ENCODE data around the gene FBXL16. TPM values are rescaled to one million over a fixed set of nuclear protein-coding genes. Genes with fewer than 3 reads are reported as not detected.

Gene FBXL16
- total and polyA plus RNA-seq, 9 of the 15 experiments (the other 6 are each of a cell fraction or from before 2014, with no cell fraction given), result 0.21 to 8.2 (median 1.7) TPM

GRCh38 chr16:718922-719321 is 13.3 kb upstream of the FBXL16 start:
- Histone ChIP-seq H4K20me1 (replicated peaks; ENCODE audit: control insufficient read depth, insufficient read depth, low read length) (no peaks in the 10 kb centered on the region; the same call in 1 of the 2 replicates), H3K79me2 (ENCODE audit: control insufficient read depth, insufficient read depth, low read length) (peaks cover 54% of the 10 kb centered on the region), H3K9me1 (ENCODE audit: control insufficient read depth, insufficient read depth, low read length) (peaks cover 3% of the 10 kb centered on the region), H3K9me3 (replicated peaks; ENCODE audit: control insufficient read depth, insufficient read depth, low read depth, low read length) (no peaks in the 10 kb centered on the region), H3K4me3 (no peak overlapping the region), H3K4me1 (replicated peaks in 1 of 2; ENCODE audit: control insufficient read depth in 2 of 2, insufficient read depth in 2 of 2, low read length in 2 of 2) (peaks cover 17 to 98% of the 10 kb centered on the region in 2 experiments; a peak in 4 of 5 replicates), H3K4me2 (ENCODE audit: insufficient read depth, low read length) (peak overlapping the region; percentile 40; the same call in 1 of the 2 replicates), H3K27ac (ENCODE audit: extremely low read depth, low read depth, low read length) (no peak overlapping the region), H3K36me3 (ENCODE audit: control insufficient read depth, insufficient read depth, low read length) (peaks cover 31% of the 10 kb centered on the region; the same call in 2 of the 3 replicates), H3K9ac (ENCODE audit: insufficient read depth in 1 of 2, low read depth in 2 of 2, low read length in 2 of 2) (peak overlapping the region in 1 of 2 experiments; percentile 85; a peak in 2 of 4 replicates), H2AFZ (ENCODE audit: low read depth, low read length) (no peak overlapping the region), H3K27me3 (ENCODE audit: control insufficient read depth in 2 of 2, insufficient read depth in 2 of 2, low read length in 2 of 2) (no peaks in the 10 kb centered on the region)
- in situ Hi-C loops (cut with MboI) (loop anchor here (10.0 kb wide), 1 partner anchor 336 kb away; no protein-coding TSS in a partner anchor), intact Hi-C loops (cut with micrococcal nuclease) (no loop called here)
- no peak for FAIRE-seq
- no peak for ATAC-seq
- WGBS (ENCODE audit: insufficient coverage, low coverage, missing lambda C conversion rate), result 84% methylated on average over 6 of the region's 6 CpGs
- POLR2A ChIA-PET, result interaction anchor here (0.6 to 1.0 kb wide), 2 partner anchors 12 to 21 kb away, joined by 3 read pairs; no protein-coding TSS in a partner anchor
- BruUV-seq (replicated peaks), result no TSS peak
- no peak for DNase-seq (ENCODE audit: extremely low read depth in 1 of 4, low spot score in 3 of 4)
- CTCF ChIA-PET (ENCODE audit: low intra/inter-chr PET ratio), result no interaction called here
- TF ChIP-seq SUPT5H (IDR thresholded peaks at IDR 0.05) (0 out of 2 replicates have a peak, but pooled peaks have one; percentile 16), CREB1 (IDR thresholded peaks at IDR 0.05) (no peak), CREB1 (CRISPR knock-in tag; IDR thresholded peaks at IDR 0.05) (no peak), PTBP1 (IDR thresholded peaks at IDR 0.05; ENCODE audit: low read depth, low read length) (0 out of 2 replicates have a peak, but pooled peaks have one; percentile 23), NCOA1 (IDR thresholded peaks at IDR 0.05; ENCODE audit: low read depth) (no peak), ZBTB43 (CRISPR knock-in tag; IDR thresholded peaks at IDR 0.05) (no peak)

Measured in K562 (cell line).